Subcutaneous abdominal adipose tissue (tissue), 5 donors: ENCODE data around the gene HOXA11.
A peak's percentile ranks its signal among the peaks of the same experiment; 100 is the strongest.

Experiments used
- H3K27ac ChIP-seq: one replicate; pipeline ENCODE4 v1.7.0; 2013; ENCODE audit warnings: low read depth, mild to moderate bottlenecking, inconsistent platforms, low read length, moderate library complexity
- H3K27me3 ChIP-seq, 5 donors: one replicate each; pipeline ENCODE4 v1.7.0; 2013; ENCODE audit warnings: low read length in 5 of 5, inconsistent platforms in 1 of 5; ENCODE audit not compliant: control insufficient read depth in 5 of 5, insufficient read depth in 4 of 5
- H3K36me3 ChIP-seq, 5 donors: one replicate each; pipeline ENCODE4 v1.7.0; 2013; ENCODE audit warnings: low read length in 5 of 5; ENCODE audit not compliant: control insufficient read depth in 5 of 5, insufficient read depth in 5 of 5
- H3K4me1 ChIP-seq, 5 donors: one replicate each; pipeline ENCODE4 v1.7.0; 2013; ENCODE audit warnings: low read length in 5 of 5, mild to moderate bottlenecking in 3 of 5, moderate library complexity in 1 of 5; ENCODE audit not compliant: control insufficient read depth in 5 of 5, insufficient read depth in 5 of 5
- H3K4me3 ChIP-seq, 5 donors: one replicate each; pipeline ENCODE4 v1.7.0; 2013; ENCODE audit warnings: low read length in 5 of 5, low read depth in 1 of 5
- H3K9ac ChIP-seq, 5 donors: one replicate each; pipeline ENCODE4 v1.7.0; 2013; ENCODE audit warnings: low read length in 5 of 5, mild to moderate bottlenecking in 4 of 5, moderate library complexity in 3 of 5
- H3K9me3 ChIP-seq, 5 donors: one replicate each; pipeline ENCODE4 v1.7.0; 2013; ENCODE audit warnings: low read length in 5 of 5; ENCODE audit not compliant: control insufficient read depth in 5 of 5
- donor health status: healthy.
- donor health status: healthy.
- donor health status: healthy.
- donor health status: healthy.
- donor health status: healthy.

The HOXA11 gene

GRCh38 chr7:27200761-27201579 is 15.9 kb upstream of the HOXA11 start:
- Histone ChIP-seq H3K27me3 (peaks cover 73 to 88% (median 77%) of the 10 kb centered on the region in 5 donors), H3K4me3 (peak overlapping the region; percentile 45 to 60 (median 55)), H3K9me3 (peaks cover 0 to 2% (median 0%) of the 10 kb centered on the region in 5 donors), H3K36me3 (no peaks in the 10 kb centered on the region), H3K4me1 (peaks cover 2 to 56% (median 47%) of the 10 kb centered on the region in 5 donors), H3K27ac (no peak overlapping the region), H3K9ac (no peak overlapping the region)

GRCh38 chr7:27199849-27200760 is 15.1 kb upstream of the HOXA11 start, which contains the start of gene HOXA13:
HOXA13 (minus strand) TSS chr7:27200091; CDS start chr7:27200077, 14 bp downstream.
- Histone ChIP-seq H3K27me3 (peaks cover 73 to 88% (median 74%) of the 10 kb centered on the region in 5 donors), H3K4me1 (peaks cover 2 to 47% (median 40%) of the 10 kb centered on the region in 5 donors), H3K9ac (peak within 1 kb of the TSS in 1 of 5 donors; percentile 2), H3K4me3 (peak within 1 kb of the TSS; percentile 43 to 60 (median 55)), H3K9me3 (no peaks in the 10 kb centered on the region), H3K27ac (no peak within 1 kb of the TSS), H3K36me3 (no peaks in the 10 kb centered on the region)

GRCh38 chr7:27198871-27199801 is 14.1 kb upstream of the HOXA11 start:
- Histone ChIP-seq H3K4me3 (peak overlapping the region in 4 of 5 donors; percentile 34 to 60 (median 47)), H3K9me3 (no peaks in the 10 kb centered on the region), H3K4me1 (peaks cover 2 to 39% (median 33%) of the 10 kb centered on the region in 5 donors), H3K27ac (no peak overlapping the region), H3K27me3 (peaks cover 70 to 87% (median 72%) of the 10 kb centered on the region in 5 donors), H3K36me3 (no peaks in the 10 kb centered on the region), H3K9ac (peak overlapping the region in 1 of 5 donors; percentile 2)

- Histone ChIP-seq H3K9me3 (no peaks in the 10 kb centered on the region), H3K4me3 (peak overlapping the region in 2 of 5 donors; percentile 48 to 60), H3K27ac (no peak overlapping the region), H3K36me3 (no peaks in the 10 kb centered on the region), H3K9ac (no peak overlapping the region), H3K27me3 (peaks cover 67 to 86% (median 73%) of the 10 kb centered on the region in 5 donors), H3K4me1 (peaks cover 2 to 44% (median 36%) of the 10 kb centered on the region in 5 donors)
Observed at GRCh38 chr7:27198138-27198841, 13.3 kb upstream of the HOXA11 start.

- Histone ChIP-seq H3K9ac (no peak overlapping the region), H3K4me1 (peaks cover 2 to 53% (median 41%) of the 10 kb centered on the region in 5 donors), H3K4me3 (no peak overlapping the region), H3K27ac (no peak overlapping the region), H3K27me3 (peaks cover 58 to 82% (median 71%) of the 10 kb centered on the region in 5 donors), H3K36me3 (no peaks in the 10 kb centered on the region), H3K9me3 (no peaks in the 10 kb centered on the region)
Observed at GRCh38 chr7:27197137-27198042, 12.4 kb upstream of the HOXA11 start.

- H3K9ac ChIP-seq: no peak overlapping the region
- H3K4me1 ChIP-seq: peaks cover 2 to 53% (median 40%) of the 10 kb centered on the region in 5 donors
- peaks cover 55 to 82% (median 71%) of the 10 kb centered on the region in 5 donors for H3K27me3 ChIP-seq
- H3K4me3 ChIP-seq: no peak overlapping the region
- no peak overlapping the region for H3K27ac ChIP-seq
- no peaks in the 10 kb centered on the region for H3K9me3 ChIP-seq
- H3K36me3 ChIP-seq: no peaks in the 10 kb centered on the region
Observed at GRCh38 chr7:27196287-27196767, 11.3 kb upstream of the HOXA11 start.

- Histone ChIP-seq H3K27me3 (peaks cover 45 to 85% (median 70%) of the 10 kb centered on the region in 5 donors), H3K9ac (no peak overlapping the region), H3K4me3 (no peak overlapping the region), H3K36me3 (no peaks in the 10 kb centered on the region), H3K27ac (no peak overlapping the region), H3K4me1 (peaks cover 2 to 38% (median 29%) of the 10 kb centered on the region in 5 donors), H3K9me3 (no peaks in the 10 kb centered on the region)
Observed at GRCh38 chr7:27194686-27195379, 9.8 kb upstream of the HOXA11 start.

GRCh38 chr7:27194002-27194352 is 8.9 kb upstream of the HOXA11 start:
- Histone ChIP-seq H3K27me3 (peaks cover 42 to 90% (median 77%) of the 10 kb centered on the region in 5 donors), H3K9ac (no peak overlapping the region), H3K36me3 (no peaks in the 10 kb centered on the region), H3K27ac (no peak overlapping the region), H3K4me1 (peaks cover 2 to 38% (median 29%) of the 10 kb centered on the region in 5 donors), H3K9me3 (no peaks in the 10 kb centered on the region), H3K4me3 (no peak overlapping the region)
